Breast epithelium (tissue), 3 donors: ENCODE data around the gene DGUOK.

Experiments used
- CTCF ChIP-seq, 3 donors: fragments of 450-650 bp; IDR thresholded peaks; one replicate each; pipeline ENCODE4 v1.5.1; 2016 to 2017; ENCODE audit warnings: antibody characterized with exemption in 3 of 3, mild to moderate bottlenecking in 3 of 3, moderate library complexity in 3 of 3
- POLR2A ChIP-seq: fragments of 450-650 bp; IDR thresholded peaks from one replicate; pipeline ENCODE4 v1.6.1; 2016; ENCODE audit warnings: antibody characterized with exemption, mild to moderate bottlenecking, moderate library complexity
- POLR2AphosphoS5 ChIP-seq, 3 donors: sonication (generic); formaldehyde crosslinking; IDR thresholded peaks; one replicate each; pipeline ENCODE4 v1.6.1; 2017; ENCODE audit warnings: antibody characterized with exemption in 3 of 3

- TF ChIP-seq POLR2A, result no peak
- no peak for TF ChIP-seq CTCF (IDR thresholded peaks at IDR 0.05)
- no peak for TF ChIP-seq POLR2AphosphoS5 (IDR thresholded peaks at IDR 0.05)
These were observed 50.1 kb downstream of the DGUOK start for GRCh38 chr2:73976803-73977202.
